Left ventricle myocardium inferior (tissue), 1 donor: Measurements from ENCODE around the gene MXD3. TPM values are rescaled to one million over a fixed set of nuclear protein-coding genes. Genes with fewer than 3 reads are reported as not detected.

Source experiments
- DNase-seq: peaks from one replicate; pipeline ENCODE4 v3.0.0-alpha.2; 2020
- H3K27ac ChIP-seq: fragments of 200-600 bp; replicated peaks from 2 replicates; pipeline ENCODE4 v1.8.0; 2021
- H3K27me3 ChIP-seq: fragments of 200-600 bp; 2 replicates; pipeline ENCODE4 v1.8.0; 2021; ENCODE audit warnings: low read depth
- H3K36me3 ChIP-seq: fragments of 200-600 bp; 2 replicates; pipeline ENCODE4 v1.8.0; 2021
- H3K4me1 ChIP-seq: fragments of 200-600 bp; 2 replicates; pipeline ENCODE4 v1.8.0; 2021
- H3K4me3 ChIP-seq: fragments of 200-600 bp; 2 replicates; pipeline ENCODE4 v1.8.0; 2021; ENCODE audit warnings: mild to moderate bottlenecking, moderate library complexity
- H3K9me3 ChIP-seq: fragments of 200-600 bp; replicated peaks from 2 replicates; pipeline ENCODE4 v1.8.0; 2021
- CTCF ChIP-seq: fragments of 200-600 bp; IDR thresholded peaks from 2 replicates; pipeline ENCODE4 v1.8.0; 2021; ENCODE audit warnings: antibody characterized with exemption, mild to moderate bottlenecking, borderline replicate concordance
- intact Hi-C: fragments of 100-400 bp; cut with micrococcal nuclease; formaldehyde crosslinking; loops from one replicate; pipeline ENCODE4 v1.11.0; 2022
- total RNA-seq: library from RNA; stranded (reverse); fragmentation: NEBNext Ultra II Directional; extraction: Animal tissue kit (Norgen Biotek cat#: 25700); gene quantifications from one replicate; pipeline ENCODE4 v1.2.1, GENCODE V29; 2021
- donor health status: DM: no; HTN: yes; CAD: no; lungs with severe emphysema.

Gene MXD3
- total RNA-seq, 1 donor from 2014 or later, result 2.3 TPM

GRCh38 chr5:177339107-177339638 is 27.5 kb upstream of the MXD3 start:
- no peak for TF ChIP-seq CTCF
- no peak overlapping the region for H3K27ac ChIP-seq
- H3K9me3 ChIP-seq, result no peaks in the 10 kb centered on the region
- H3K4me3 ChIP-seq, result no peak overlapping the region
- no peaks in the 10 kb centered on the region for H3K27me3 ChIP-seq
- DNase-seq, result no peak
- peaks cover 34% of the 10 kb centered on the region for H3K4me1 ChIP-seq
- H3K36me3 ChIP-seq, result peaks cover 63% of the 10 kb centered on the region
- intact Hi-C loops, result no loop called here

DNA sequence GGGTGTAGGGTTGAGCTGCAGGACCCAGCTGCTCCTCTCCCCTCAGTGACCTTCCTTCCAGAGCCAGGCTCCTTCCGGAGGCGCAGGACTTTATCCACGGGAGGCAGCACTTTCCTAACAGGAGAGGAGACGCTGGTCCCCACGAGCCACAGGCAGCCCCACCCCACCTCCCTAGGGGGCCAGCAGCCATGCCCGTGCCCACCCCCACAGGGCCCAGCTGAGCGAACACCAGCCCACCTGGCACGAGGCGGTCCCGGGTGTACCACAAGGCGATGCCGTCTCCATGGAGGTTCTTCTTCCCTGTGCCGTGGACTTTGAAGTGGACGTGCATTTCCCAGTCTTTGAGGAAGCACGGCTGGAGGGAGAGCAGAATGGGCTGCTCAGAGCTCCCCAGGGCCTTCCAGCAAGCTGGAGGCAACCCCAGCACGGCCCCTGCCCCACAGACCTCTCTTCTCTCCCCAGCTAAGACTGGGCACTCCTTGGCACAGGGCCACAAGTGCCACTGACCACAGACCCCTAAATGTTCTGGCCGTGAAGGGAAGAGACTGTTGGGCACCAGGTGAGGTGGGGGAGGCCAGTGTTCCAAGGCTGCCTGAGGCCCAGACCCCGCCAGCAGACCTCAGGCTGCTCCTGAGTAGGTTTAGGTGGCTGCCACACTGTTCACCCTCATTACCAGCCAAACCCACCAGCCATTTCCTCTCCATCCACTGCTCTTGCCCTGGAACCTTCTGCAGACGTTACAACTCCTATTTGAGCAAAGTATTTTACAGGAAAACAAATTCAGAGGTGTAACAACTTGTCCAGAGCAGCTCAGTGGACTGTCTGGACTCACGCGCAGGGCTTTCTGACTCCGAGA is 26.8 kb upstream of the MXD3 start:
- peaks cover 70% of the 10 kb centered on the region for H3K36me3 ChIP-seq
- no peak for TF ChIP-seq CTCF
- no peak for DNase-seq

GRCh38 chr5:177336603-177337494 is 25.2 kb upstream of the MXD3 start:
- Histone ChIP-seq H3K27me3 (no peaks in the 10 kb centered on the region), H3K4me1 (peaks cover 35% of the 10 kb centered on the region), H3K9me3 (no peaks in the 10 kb centered on the region), H3K4me3 (no peak overlapping the region), H3K36me3 (peaks cover 79% of the 10 kb centered on the region), H3K27ac (peak overlapping the region; percentile 63)
- intact Hi-C loops, result no loop called here
- DNase-seq, result no peak
- no peak for TF ChIP-seq CTCF

More for the DNA sequence above, 26.8 kb upstream of the MXD3 start:
- intact Hi-C loops, result no loop called here
- no peaks in the 10 kb centered on the region for H3K9me3 ChIP-seq
- H3K27ac ChIP-seq, result no peak overlapping the region
- no peak overlapping the region for H3K4me3 ChIP-seq
- H3K27me3 ChIP-seq, result no peaks in the 10 kb centered on the region
- peaks cover 35% of the 10 kb centered on the region for H3K4me1 ChIP-seq

GRCh38 chr5:177336112-177336511 is 24.4 kb upstream of the MXD3 start:
- DNase-seq, result no peak
- peak overlapping the region; percentile 63 for H3K27ac ChIP-seq
- intact Hi-C loops, result no loop called here

More at GRCh38 chr5:177336112-177336511, 24.4 kb upstream of the MXD3 start:
- Histone ChIP-seq H3K9me3 (no peaks in the 10 kb centered on the region), H3K36me3 (peaks cover 79% of the 10 kb centered on the region), H3K4me1 (peaks cover 35% of the 10 kb centered on the region), H3K27me3 (no peaks in the 10 kb centered on the region), H3K4me3 (no peak overlapping the region)
- no peak for TF ChIP-seq CTCF
